ENCODE results near the gene FREM2.

The FREM2 gene

DNA sequence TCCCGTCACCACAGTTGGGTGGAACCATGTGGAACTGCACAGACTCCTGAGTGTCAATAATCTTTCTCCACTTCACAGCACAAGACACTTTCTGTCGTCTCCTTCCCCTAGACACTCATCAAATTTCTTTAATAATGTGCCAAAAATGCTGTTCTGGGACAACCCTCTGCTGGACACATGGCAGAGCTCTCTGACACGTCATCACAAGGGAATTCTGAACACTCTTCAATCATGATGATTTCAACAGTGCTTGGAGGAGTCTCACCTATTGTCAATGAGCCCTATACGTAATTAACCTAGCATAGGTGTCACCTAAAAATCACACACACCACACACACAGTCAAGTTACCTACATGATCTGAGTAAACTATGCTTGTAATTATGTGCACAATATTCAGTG lies 162.4 kb downstream of the FREM2 start:
- no peak for DNase-seq

DNA sequence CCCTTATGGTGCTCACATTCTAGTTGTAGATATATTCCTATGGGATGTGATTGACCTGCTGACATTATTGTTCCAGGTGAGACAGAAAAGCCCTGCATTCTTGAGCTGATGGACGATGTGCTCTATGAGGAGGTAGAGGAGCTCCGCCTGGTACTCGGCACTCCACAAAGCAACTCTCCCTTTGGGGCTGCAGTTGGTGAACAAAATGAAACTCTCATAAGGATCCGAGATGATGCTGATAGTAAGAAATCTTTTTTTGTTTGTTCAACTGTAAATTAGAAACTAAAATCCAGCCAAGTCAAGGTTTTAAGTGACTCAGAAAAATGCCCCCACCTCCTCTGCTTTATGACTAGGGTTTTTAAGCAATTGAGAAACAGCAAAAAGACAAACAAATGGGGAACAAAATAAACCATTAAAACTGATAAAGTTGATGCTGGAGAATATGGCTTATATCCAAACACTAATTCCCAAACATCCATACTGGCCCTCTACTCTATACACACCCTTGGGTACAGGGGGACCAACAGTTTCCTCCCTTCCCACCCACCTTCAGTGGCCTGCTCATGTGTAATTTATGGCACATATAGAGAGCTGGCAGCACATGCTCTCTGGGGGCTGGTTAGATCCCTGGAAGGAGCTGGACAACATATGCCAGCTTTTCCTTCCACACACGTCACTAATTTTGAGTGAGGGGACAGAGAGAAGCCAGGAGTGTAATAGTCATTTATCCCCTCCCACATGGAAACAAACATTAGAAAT lies 164.2 kb downstream of the FREM2 start:
- no peak for DNase-seq

DNA sequence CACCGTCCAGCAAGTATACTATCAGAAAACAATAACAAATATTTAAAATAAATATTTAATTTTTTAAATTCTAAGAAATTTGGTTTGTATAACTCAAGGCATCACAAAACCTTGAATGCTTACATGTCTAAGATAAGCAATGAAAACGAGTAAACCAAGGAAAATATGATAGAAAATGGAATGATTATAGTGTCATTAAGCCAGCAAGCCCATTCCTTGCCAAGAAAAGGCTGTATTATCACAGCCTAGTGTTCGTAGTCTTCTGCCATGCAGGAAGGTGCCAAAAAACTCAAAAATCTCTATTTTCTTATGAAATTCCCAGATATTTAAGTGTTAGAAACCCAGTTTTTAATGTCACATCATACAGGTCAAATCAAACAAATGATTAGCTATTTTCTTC lies 167.3 kb downstream of the FREM2 start:
- DNase-seq: no peak

DNA sequence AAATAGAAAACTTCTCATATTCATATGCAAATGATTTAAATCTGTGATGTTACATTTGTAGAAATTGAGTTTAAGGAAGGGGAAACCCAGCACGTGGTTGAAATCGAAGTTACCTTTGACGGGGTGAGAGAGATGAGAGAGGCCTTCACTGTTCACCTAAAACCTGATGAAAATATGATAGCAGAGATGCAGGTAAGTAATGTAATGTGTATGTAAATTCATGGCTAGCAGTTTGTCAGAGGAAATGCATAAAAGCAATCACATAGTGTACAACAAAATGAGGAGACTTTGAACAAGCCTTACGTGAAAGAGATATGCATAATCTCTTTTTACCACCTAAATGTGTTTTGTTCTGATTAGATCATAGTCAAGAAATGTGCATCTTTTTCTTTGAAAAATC lies 169.2 kb downstream of the FREM2 start:
- no peak for DNase-seq

DNA sequence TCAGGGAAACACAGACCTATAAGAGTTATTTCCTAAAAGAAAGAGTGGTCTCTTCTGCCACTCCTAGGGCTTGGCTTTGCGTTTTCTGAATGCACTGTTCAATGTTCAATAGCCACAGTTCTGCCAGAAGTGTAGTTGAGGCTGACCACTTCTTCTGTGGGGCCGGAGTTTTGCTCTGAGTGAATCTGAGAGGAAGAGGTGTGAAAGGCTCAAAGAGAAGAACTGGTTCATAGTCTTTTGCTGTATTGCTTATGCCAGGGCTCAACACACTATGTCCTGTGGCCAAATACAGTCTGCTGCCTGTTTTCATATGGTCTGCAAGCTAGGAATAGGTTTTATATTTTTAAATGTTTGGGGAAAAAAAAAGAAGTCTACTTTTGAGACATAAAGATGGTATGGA lies 175.6 kb downstream of the FREM2 start:
- DNase-seq: no peak

DNA sequence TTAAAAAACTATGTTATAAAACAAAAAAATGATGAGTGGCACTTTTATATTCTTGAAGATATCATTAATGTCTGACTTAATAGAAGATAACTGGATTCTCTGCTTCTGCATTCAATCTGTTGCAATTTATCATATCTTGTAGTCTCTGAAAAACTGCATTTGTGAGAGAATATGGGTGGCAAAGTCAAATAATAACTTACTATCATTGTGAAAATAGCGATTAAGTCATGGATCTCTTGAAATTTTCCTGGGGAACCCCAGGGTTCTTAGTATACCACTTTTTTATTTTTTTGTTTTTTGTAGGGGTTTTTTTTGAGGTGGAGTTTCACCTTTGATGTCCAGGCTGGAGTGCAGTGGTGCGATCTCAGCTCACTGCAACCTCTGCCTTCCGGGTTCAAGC lies 176.7 kb downstream of the FREM2 start:
- DNase-seq: no peak

DNA sequence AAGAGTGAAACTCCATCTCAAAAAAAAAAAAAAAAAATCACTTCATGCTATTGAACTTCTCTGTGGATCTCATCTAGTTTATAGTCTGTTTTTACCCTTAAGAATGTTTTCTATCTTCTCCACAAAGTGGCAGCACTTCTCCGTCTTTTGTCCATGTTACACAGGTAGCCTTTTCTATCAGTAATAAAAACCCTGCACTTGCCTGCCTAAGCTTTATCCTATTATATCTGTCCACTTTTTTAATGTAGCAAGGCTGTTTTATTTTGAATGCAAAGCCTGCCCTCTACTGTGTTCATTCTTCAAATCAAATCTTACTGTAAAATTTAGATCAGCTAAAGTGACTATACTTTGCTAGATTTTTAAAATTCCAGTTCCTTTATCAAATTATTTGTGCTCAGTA lies 179.8 kb downstream of the FREM2 start:
- DNase-seq: no peak

DNA sequence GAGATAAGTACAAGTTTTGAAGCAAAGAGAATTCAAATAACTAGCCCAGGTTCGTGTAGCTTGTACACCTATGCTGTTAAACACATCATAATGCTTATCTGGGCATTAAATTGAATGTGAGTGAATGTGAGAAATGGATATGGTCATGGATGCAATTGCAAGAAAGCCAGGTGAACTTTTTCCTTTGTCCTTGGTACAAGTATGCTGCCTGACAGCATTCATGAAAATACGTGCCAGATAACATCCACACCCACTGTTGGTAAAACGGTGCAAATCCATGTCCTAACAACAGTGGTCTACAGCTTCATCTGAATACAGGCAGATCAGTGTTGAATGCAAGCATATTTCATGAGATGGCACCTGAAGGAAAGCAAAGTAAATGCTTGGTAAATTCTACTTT lies 181.5 kb downstream of the FREM2 start:
- DNase-seq: no peak

DNA sequence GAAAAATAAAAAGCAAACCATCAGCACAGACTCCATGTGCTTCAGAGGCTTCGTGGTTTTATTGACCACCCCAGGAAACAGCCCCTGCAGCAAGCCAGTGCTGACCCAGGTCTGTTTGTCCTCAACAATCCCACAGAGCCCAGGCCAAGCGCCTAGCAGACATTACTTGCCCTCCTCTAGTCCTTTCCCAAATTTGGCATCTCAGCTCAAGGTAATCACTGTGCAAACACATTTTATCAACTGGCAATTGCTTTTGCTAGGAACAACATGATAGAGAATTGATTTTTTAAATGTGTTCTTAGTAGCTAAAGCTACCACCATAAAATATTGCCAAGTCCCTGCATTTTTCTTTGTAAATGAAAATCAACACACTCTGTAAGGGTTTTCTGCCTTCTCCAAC lies 182.0 kb downstream of the FREM2 start:
- no peak for DNase-seq

DNA sequence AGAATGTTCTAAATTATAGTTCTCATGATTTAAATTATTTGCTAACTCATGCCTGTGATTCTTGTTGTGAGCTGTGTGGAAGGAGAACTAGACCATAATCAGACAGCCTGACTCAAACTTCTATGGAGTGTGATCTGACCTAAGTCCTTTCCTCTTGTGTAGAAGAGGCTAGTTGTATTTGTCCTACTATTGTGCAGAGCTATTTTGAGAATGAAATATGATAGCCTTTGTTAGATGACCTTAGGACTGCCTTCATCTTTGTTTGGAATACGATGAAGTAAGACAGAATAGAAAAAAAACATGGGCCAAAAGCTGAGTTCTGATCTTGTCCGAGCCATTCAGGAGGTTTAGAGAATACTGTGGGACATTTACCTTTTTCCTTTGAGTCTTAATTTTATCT lies 184.4 kb downstream of the FREM2 start:
- DNase-seq: no peak

DNA sequence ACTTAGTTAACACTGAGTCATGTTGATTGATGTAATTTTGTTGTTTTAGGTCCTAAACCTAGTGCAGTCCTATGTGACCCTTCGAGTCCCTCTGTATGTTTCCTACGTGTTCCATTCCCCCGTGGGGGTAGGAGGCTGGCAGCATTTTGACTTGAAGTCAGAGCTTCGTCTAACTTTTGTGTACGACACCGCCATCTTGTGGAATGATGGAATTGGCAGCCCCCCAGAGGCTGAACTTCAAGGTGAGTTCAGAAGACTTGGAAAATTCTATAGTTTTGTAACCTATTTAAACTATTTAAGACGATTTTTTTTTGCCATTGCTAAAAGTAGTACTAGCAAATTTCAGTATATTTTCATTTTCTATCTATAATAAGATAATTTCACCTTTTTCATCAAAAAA lies 185.8 kb downstream of the FREM2 start:
- DNase-seq: no peak

DNA sequence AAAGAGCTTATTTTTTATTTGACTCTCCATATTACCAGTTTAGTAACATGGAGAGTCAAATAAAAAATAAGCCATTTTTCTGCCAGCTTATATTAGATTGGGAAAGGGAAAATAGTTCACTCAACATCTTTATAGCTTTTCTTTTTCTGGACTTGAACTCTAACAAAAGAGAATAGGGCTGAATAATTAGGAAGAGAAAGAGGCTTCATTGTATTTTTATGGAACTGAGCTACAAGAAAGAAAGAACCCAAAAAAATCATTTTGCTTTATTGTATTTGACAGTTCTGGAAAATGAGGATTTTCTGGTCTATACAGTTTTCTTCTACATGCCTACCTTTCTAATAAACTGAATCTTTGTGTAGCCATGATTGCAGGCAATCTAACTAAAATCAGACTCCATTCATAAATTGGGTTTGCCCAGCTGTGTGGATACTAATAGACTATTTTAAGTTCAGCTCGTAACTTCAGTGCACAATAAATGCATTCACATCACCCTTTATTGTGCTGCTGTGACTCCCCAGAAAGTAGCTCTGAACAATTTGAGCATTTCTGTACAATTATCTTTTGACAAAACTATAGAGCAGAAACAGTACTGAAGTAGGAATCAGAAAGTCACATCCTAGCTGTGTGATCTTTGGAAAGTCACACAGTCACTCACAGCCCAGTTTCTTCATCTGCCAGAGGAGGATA lies 188.5 kb downstream of the FREM2 start:
- DNase-seq: no peak

DNA sequence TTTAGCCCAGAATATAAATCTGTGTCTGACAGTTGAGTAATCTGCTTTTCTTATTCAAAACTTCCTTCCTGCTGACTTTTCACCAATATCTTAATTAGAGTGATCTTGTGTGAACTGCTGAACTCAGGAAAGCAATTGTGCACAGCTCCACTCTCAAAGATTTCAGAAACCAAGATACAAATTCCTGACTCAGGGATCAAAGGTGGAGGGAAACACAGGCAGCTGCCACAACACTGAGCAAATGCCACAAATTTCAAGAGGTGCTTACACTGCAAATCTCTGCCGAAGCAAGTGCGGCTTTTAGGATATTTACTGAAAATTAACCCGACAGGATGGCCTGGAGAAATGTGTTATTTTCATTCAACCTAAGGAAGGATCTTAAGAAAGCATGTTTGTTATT lies 192.4 kb downstream of the FREM2 start:
- DNase-seq: no peak

DNA sequence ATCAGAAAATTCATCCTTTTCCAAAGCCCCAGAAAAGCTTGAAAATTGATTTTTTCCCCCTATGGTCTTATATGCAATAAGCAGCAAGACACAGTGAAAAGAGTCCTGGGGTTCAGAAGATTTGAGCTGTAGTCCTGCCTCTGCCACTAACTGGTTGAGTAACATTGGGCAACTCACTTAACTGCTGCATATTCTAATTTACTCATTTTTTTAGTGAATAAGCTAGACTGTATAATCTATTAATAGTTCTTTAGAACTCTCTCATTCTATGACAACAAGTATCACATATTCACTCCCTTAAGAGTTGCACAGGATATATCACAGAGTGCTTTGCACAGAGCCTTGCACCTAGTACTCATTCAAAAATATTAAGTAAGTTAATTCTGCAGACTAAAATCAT lies 192.9 kb downstream of the FREM2 start:
- DNase-seq: no peak

DNA sequence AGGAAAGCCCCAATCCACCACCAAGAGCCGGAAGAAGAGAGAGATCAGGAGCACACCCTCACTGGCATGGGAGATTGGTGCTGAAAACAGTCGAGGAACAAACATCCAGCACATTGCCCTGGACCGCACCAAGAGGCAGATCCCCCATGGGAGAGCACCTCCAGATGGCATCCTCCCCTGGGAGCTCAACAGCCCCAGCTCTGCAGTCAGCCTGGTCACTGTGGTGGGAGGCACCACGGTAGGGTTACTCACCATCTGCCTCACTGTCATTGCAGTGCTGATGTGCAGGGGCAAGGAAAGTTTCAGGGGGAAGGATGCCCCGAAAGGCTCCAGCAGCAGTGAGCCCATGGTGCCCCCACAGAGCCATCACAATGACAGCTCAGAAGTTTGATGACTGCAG lies 193.5 kb downstream of the FREM2 start:
- DNase-seq: no peak

DNA sequence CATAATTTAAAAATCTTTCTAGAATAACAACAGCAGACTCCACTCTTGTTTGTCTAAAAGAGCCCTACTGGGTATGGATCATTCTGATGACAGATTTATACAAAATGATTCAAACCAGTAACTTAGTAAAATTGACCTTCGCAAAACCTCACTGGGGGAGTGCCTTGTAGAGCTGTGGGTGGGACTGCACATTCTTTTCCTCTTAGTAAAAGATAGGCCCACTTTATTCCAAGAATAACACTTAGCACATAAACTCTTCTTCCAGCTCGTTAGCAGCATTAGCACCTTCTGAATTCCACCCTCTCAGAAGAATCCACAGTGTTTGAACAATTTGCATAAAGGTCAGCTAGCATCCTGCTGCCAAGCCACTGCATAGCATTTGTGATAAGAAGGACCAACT lies 196.9 kb downstream of the FREM2 start:
- no peak for DNase-seq

DNA sequence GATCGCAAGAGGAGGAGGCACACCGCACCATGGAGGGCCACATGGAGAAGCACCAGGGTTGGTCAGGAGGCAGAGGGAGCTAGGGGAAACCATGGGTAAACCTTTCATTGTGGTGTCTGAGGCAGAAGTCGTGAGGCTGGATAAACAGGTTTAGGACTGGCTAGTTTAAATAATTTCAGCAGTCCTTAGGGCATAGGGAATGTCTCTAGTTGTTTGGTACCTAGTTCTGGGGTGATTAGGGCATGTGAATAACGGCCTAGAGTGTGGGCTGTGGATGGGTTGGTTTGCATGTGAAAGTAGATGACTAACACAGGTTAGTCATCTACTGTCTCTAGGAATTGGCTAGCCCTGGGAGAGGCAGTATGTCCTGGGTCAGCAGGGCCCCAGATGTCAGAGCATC lies 201.4 kb downstream of the FREM2 start:
- no peak for DNase-seq

DNA sequence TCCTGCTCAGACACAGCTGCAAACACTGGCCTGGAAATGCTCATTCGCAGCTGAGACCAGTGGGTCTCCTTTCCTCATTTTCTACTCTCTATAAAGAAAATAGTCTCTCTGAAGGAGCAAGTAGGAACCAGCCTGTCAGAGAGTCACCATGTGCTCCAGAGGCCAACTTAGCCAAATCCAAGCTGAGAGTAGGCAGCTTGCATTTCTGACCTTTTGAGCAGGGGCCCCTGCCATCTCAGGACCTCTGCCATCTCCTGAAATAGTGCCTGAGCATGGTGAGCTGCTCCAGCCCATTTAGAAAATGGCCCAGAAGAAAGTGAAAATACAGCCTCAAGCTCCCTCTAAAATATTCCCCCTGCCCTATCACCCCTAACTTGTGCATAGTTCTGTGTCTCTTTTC lies 208.2 kb downstream of the FREM2 start:
- DNase-seq: no peak

DNA sequence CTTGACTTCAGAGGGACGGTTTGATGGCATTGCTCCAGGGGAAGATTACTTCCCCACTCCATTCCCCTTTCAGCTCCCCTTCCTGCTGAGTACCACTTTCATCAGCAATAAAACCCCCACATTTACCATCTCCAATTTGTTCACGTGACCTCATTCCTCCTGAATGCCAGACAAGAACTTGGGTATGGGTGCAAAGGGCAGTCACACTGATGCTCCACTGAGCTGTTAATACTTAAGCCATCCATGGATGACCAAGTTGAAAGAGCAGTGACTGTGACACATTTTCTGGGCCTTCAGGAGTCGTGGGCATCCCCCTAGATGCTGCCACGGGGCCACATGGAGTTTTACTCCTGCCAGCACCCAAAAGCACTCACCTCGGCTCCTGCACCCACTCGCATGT lies 210.6 kb downstream of the FREM2 start:
- no peak for DNase-seq

DNA sequence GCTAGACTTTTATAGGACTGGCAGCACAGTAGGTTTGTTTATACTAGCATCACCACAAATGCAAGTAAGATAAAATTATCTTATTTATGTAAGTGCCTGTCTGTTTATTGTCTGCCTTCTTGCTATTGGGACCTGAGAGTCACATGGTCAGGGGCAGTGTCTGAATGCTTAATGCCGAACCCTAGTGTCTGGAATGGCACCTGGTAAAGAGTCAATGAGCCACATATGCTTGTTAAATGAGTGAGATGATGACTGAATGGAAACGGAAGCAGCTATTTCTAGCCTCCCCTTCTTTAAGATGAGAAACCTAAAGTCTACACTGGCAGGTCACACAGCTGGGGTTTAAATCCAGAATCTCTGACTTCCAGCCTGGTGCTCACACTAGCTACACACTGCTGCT lies 211.6 kb downstream of the FREM2 start:
- DNase-seq: no peak

DNA sequence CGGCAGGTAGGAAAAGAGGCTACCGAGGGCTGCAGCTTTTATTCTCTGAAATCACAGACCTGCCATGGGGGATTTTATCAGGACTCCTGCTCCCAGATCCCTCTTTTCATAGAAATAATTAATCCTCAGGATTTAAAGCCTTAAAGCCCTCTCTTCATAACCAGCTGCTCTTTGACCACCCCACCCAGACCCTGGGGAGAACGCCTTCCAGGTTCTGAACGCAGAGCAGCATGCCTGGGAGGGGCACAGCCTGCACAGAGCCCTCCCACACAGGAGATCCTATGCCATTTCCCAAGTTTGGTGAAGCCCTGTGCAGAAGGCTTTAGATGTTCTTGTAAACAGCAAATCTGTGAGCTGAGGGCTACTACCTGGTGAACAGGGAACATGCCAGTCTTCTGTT lies 212.7 kb downstream of the FREM2 start:
- DNase-seq: no peak

DNA sequence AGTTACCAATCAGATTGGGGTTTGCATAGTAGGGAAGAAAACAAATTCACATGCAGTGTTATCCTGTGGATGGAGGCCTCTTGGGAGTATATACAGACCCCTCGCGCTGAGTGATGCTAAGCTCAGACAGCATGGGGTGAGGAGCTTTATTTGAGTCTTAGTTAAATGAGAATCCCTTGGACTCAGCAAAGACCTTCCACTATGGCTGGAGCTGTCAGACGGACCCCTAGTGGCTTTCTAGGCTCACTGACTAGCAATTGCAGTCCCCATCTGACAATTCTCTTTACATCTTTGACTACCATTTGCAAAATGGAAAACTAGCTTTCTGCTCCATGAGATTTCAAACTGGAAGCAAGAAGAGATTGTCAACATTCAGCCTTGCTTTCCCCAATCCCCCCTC lies 213.3 kb downstream of the FREM2 start:
- DNase-seq: no peak

DNA sequence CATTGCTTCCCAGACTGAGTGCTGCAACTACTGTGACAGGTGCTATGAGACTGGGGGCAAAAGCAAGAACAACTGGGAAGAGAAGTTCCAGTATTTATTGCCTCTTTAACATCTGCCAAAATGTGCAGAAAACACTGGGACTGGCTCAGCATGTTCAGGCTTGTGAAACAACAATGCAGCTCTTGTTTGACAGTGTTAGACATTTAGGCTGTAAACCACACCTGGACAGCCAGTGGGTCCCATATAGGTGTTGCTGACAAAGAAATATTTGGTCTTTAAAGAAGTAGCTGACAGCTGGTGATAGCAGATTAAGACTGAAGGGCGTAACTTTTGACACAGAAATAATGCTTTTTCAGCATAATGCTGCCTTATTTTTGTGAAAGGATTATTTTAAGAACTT lies 215.7 kb downstream of the FREM2 start:
- no peak for DNase-seq

DNA sequence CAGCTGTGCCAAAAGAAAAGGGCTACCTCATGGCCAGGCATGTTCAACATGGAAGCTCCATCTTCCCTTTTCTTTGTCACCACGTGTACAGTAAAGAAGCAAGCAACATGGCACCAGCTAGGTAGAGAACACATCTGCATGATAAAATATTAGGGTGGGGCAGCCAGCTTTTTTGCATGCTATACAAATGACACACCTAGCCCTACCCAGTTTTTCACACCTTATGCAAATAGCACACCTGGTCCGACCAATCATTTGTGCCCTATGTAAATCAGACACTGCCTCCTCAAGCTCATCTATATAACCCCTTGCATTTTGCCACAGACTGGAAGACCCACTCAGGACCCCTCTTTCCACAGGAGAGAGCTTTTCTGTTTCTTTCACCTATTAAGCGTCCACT lies 218.2 kb downstream of the FREM2 start:
- DNase-seq: no peak

DNA sequence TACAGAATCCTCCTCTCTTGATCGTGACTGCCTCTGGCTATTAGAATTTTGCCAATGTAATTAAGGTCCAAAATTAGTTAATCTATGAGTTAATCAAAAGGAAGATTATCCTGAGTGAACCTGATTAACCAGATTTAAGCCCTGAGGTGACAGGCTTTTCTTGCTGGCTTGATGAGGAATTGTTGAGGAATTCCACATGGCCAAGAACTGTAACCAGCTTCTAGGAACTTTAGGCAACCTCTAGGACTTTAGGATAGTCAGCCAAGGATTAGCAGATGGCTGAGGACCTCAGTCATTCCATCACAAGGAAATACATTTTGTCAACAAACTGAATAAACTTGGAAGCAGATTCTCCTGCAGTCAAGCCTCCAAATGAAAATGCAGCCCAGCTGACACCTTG lies 219.0 kb downstream of the FREM2 start:
- no peak for DNase-seq

All from NCI-H510A (cell line).